Neural progenitor cell (in vitro differentiated cells): ENCODE results near the gene LYRM1.

Experiments
- CTCF ChIP-seq: fragments of 200-600 bp; sonication (generic); IDR thresholded peaks from 2 replicates; pipeline ENCODE4 v1.5.1; 2017; ENCODE audit warnings: antibody characterized with exemption, mild to moderate bottlenecking
- EZH2 ChIP-seq: fragments of 200-600 bp; sonication (generic); IDR thresholded peaks from 2 replicates; pipeline ENCODE4 v1.6.1; 2017; ENCODE audit warnings: antibody characterized with exemption, mild to moderate bottlenecking, moderate library complexity
- EZH2phosphoT487 ChIP-seq: fragments of 200-600 bp; sonication (generic); IDR thresholded peaks from 2 replicates; pipeline ENCODE4 v1.6.1; 2017; ENCODE audit warnings: antibody characterized with exemption

GRCh38 chr16:20956319-20956718 lies 55.7 kb downstream of the LYRM1 start:
- no peak for TF ChIP-seq CTCF
- no peak for TF ChIP-seq EZH2
- TF ChIP-seq EZH2phosphoT487 = no peak
